ENCODE data around the gene HPX.

HPX gene

GRCh38 chr11:6405846-6406245 is 34.9 kb downstream of the HPX start:
- FAIRE-seq (no peak), DNase-seq (ENCODE audit: insufficient read length, low spot score) (no peak)
- no peak for TF ChIP-seq CTCF (IDR thresholded peaks at IDR 0.05; ENCODE audit: insufficient read depth, missing control alignments)

GRCh38 chr11:6405052-6405667 is 35.6 kb downstream of the HPX start:
- FAIRE-seq (no peak), DNase-seq (ENCODE audit: insufficient read length, low spot score) (no peak)
- no peak for TF ChIP-seq CTCF (IDR thresholded peaks at IDR 0.05; ENCODE audit: insufficient read depth, missing control alignments)

- no peak for DNase-seq (ENCODE audit: insufficient read length, low spot score)
- TF ChIP-seq CTCF (IDR thresholded peaks at IDR 0.05; ENCODE audit: insufficient read depth, missing control alignments) = no peak
- no peak for FAIRE-seq
Measured at GRCh38 chr11:6404342-6405051, 36.3 kb downstream of the HPX start.

- DNase-seq (ENCODE audit: insufficient read length, low spot score) (no peak), FAIRE-seq (no peak)
- TF ChIP-seq CTCF (IDR thresholded peaks at IDR 0.05; ENCODE audit: insufficient read depth, missing control alignments) = no peak
Measured at GRCh38 chr11:6403539-6403938, 37.2 kb downstream of the HPX start.

- FAIRE-seq (no peak), DNase-seq (ENCODE audit: insufficient read length, low spot score) (no peak)
- no peak for TF ChIP-seq CTCF (IDR thresholded peaks at IDR 0.05; ENCODE audit: insufficient read depth, missing control alignments)
Measured at GRCh38 chr11:6402561-6402981, 38.2 kb downstream of the HPX start.

- TF ChIP-seq CTCF (IDR thresholded peaks at IDR 0.05; ENCODE audit: insufficient read depth, missing control alignments) = no peak
- DNase-seq (ENCODE audit: insufficient read length, low spot score) (no peak), FAIRE-seq (no peak)
Measured at GRCh38 chr11:6402061-6402470, 38.7 kb downstream of the HPX start.

GRCh38 chr11:6401464-6401863 is 39.3 kb downstream of the HPX start:
- no peak for TF ChIP-seq CTCF (IDR thresholded peaks at IDR 0.05; ENCODE audit: insufficient read depth, missing control alignments)
- no peak for FAIRE-seq
- DNase-seq (ENCODE audit: insufficient read length, low spot score) = no peak

Measured in D721Med (cell line).